Gastroesophageal sphincter (tissue), 4 donors: ENCODE data around the gene C6. TPM values are rescaled to one million over a fixed set of nuclear protein-coding genes. Genes with fewer than 3 reads are reported as not detected.
"Not testable (repeated sequence)": the region's sequence is repeated elsewhere in the genome, so short reads cannot be mapped to it uniquely, and the experiment has no call there.

Experiments used
- ATAC-seq: fragments of 150-250 bp; one replicate; pipeline ENCODE4 v1.9.1; 2016; ENCODE audit warnings: mild to moderate bottlenecking, moderate library complexity
- H3K27ac ChIP-seq, 4 donors: fragments of 200-600 bp; sonication (generic) in 3 of 4; 1 replicate in 3 of 4; 2 replicates in 1 of 4; pipeline ENCODE4 v1.5.1; 2016 to 2019
- H3K27me3 ChIP-seq: fragments of 200-600 bp; sonication (generic); one replicate; pipeline ENCODE4 v1.5.1; 2019
- H3K36me3 ChIP-seq, 2 donors: fragments of 200-600 bp; sonication (generic); one replicate each; pipeline ENCODE4 v1.5.1; 2019; ENCODE audit warnings: control low read depth in 1 of 2
- H3K4me1 ChIP-seq, 3 donors: fragments of 200-600 bp; sonication (generic); 1 replicate in 2 of 3; 2 replicates in 1 of 3; pipeline ENCODE4 v1.5.1; 2016 to 2019; ENCODE audit warnings: control low read depth in 2 of 3
- H3K4me3 ChIP-seq, 2 donors: fragments of 200-600 bp; sonication (generic); one replicate each; pipeline ENCODE4 v1.5.1; 2019; ENCODE audit warnings: mild to moderate bottlenecking in 1 of 2, moderate library complexity in 1 of 2
- H3K9me3 ChIP-seq, 3 donors: fragments of 200-600 bp; sonication (generic); one replicate each; pipeline ENCODE4 v1.5.1; 2017 to 2019; ENCODE audit warnings: control low read depth in 2 of 3
- CTCF ChIP-seq, 4 experiments: fragments of 200-600 bp in 2 of 4; fragments of 450-650 bp in 2 of 4; sonication (generic) in 1 of 4; IDR thresholded peaks; one replicate each; pipeline ENCODE4 v1.5.1; 2017 to 2019; ENCODE audit warnings: antibody characterized with exemption in 4 of 4, mild to moderate bottlenecking in 2 of 4, moderate library complexity in 2 of 4
- EP300 ChIP-seq: sonication (generic); formaldehyde crosslinking; IDR thresholded peaks from one replicate; pipeline ENCODE4 v1.6.1; 2017; ENCODE audit warnings: antibody characterized with exemption, mild to moderate bottlenecking
- POLR2A ChIP-seq, 2 donors: fragments of 450-650 bp; IDR thresholded peaks; one replicate each; pipeline ENCODE4 v1.6.1; 2017; ENCODE audit warnings: antibody characterized with exemption in 2 of 2, mild to moderate bottlenecking in 2 of 2, moderate library complexity in 1 of 2
- POLR2AphosphoS5 ChIP-seq: sonication (generic); formaldehyde crosslinking; IDR thresholded peaks from one replicate; pipeline ENCODE4 v1.6.1; 2017; ENCODE audit warnings: antibody characterized with exemption
- WGBS, 2 donors: methylation state at CpG; one replicate each; pipeline ENCODE4 v1.1.5; 2018; ENCODE audit warnings: low coverage in 1 of 2; 5-methylcytosine and 5-hydroxymethylcytosine counted together
- total RNA-seq, 4 donors: library from RNA; depleted of rRNA; stranded (reverse); fragments of >200 nt; gene quantifications; one replicate each; pipeline ENCODE4 v1.1.0, GENCODE V29; 2016

Gene C6
- total RNA-seq, 4 donors from 2014 or later: 1.7 to 9.2 (median 3.5) TPM

DNA sequence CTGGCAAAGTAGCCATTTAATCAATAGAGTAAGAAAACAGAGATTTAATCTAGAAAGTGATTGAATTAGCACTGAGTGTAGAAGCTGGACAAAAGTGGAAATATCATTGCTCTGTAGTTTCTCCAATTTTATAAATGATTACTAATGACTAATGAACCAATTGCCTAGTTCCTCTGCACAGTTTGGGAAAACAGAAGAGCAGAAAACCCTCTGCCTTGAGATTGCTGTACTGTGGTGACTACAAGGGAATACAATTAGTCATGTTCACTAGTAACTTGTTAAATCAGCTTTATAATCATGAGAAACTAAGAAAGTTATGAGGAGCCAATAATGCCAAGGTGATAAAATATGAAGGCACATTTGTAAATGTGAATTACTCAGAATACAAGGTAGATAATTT, 21.1 kb upstream of the C6 start:
- ATAC-seq: no peak

DNA sequence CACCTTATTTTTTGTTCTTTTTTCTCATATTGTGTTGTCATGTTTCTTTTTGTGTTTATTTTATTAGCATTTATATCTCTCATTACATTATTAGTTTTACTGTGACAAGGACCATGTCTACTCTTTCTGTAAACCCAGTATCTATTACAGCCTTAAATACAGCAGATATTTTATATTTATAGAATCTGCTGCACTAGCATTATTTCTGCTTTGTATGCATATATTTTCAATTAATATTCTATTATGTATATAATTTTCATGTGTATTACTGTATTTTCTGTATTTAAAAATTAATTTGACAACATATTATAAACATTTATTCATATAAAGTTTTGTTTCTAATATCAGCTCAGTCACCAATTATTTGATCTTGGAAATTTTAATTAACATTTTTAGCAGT, 19.5 kb upstream of the C6 start:
- Histone ChIP-seq H3K4me1 (no peaks in the 10 kb centered on the region), H3K9me3 (peaks cover 0 to 13% (median 0%) of the 10 kb centered on the region in 3 donors), H3K27ac (no peak overlapping the region), H3K4me3 (no peak overlapping the region), H3K27me3 (no peaks in the 10 kb centered on the region), H3K36me3 (no peaks in the 10 kb centered on the region)
- ATAC-seq: no peak
- TF ChIP-seq EP300 (no peak), POLR2A (IDR thresholded peaks at IDR 0.05) (no peak), POLR2AphosphoS5 (no peak), CTCF (IDR thresholded peaks at IDR 0.05) (no peak)

More for the DNA sequence above, 21.1 kb upstream of the C6 start:
- H3K4me3 ChIP-seq: no peak overlapping the region
- no peaks in the 10 kb centered on the region for H3K4me1 ChIP-seq
- no peak overlapping the region for H3K27ac ChIP-seq
- no peak for TF ChIP-seq POLR2A (IDR thresholded peaks at IDR 0.05)
- no peaks in the 10 kb centered on the region for H3K36me3 ChIP-seq
- H3K27me3 ChIP-seq: no peaks in the 10 kb centered on the region
- H3K9me3 ChIP-seq: peaks cover 0 to 7% (median 0%) of the 10 kb centered on the region in 3 donors

DNA sequence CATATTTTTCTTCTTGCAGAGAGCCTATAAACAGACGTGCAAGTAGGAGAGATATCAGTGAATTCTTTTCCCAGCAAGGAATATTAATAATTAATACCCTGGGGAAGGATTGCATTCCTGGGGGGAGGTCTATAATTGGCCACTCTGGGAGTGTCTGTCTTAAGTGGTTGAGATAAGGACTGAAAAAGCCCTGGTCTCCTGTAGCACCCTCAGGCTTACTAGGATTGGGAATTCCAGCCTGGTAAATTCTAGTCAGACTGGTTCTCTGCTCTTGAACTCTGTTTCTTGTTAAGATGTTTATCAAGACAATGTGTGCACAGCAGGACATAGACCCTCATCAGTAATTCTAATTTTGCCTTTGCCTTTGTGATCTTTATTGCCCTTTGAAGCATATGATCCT, 16.9 kb upstream of the C6 start:
- not testable (repeated sequence) for ATAC-seq

GRCh38 chr5:41223962-41224361, 10.6 kb upstream of the C6 start:
- no peak for ATAC-seq
- H3K9me3 ChIP-seq: peaks cover 0 to 7% (median 0%) of the 10 kb centered on the region in 3 donors
- H3K27ac ChIP-seq: no peak overlapping the region
- TF ChIP-seq POLR2AphosphoS5: no peak
- no peak for TF ChIP-seq CTCF (IDR thresholded peaks at IDR 0.05)
- TF ChIP-seq EP300: no peak
- no peak for TF ChIP-seq POLR2A (IDR thresholded peaks at IDR 0.05)
- no peaks in the 10 kb centered on the region for H3K36me3 ChIP-seq
- WGBS, 2 donors: 92 to 98% methylated on average over 2 of the region's 2 CpGs
- peaks cover 3 to 17% (median 4%) of the 10 kb centered on the region in 3 donors for H3K4me1 ChIP-seq
- H3K4me3 ChIP-seq: no peak overlapping the region
- no peaks in the 10 kb centered on the region for H3K27me3 ChIP-seq

More for the DNA sequence above, 16.9 kb upstream of the C6 start:
- not testable (repeated sequence) for H3K27ac ChIP-seq, H3K27me3 ChIP-seq, H3K4me3 ChIP-seq, H3K4me1 ChIP-seq, H3K36me3 ChIP-seq
- peaks cover 0 to 15% (median 0%) of the 10 kb centered on the region in 3 donors for H3K9me3 ChIP-seq
- WGBS, 2 donors: 25 to 67% methylated on average over 1 of the region's 1 CpG

GRCh38 chr5:41219658-41220269, 6.4 kb upstream of the C6 start:
- TF ChIP-seq CTCF (IDR thresholded peaks at IDR 0.05) (no peak), POLR2AphosphoS5 (peak; percentile 52)
- Histone ChIP-seq H3K36me3 (no peaks in the 10 kb centered on the region), H3K9me3 (no peaks in the 10 kb centered on the region), H3K4me3 (no peak overlapping the region), H3K27ac (peak overlapping the region in 2 of 4 donors; percentile 51 to 57), H3K27me3 (no peaks in the 10 kb centered on the region), H3K4me1 (peaks cover 3 to 23% (median 6%) of the 10 kb centered on the region in 3 donors)
- WGBS, 2 donors: 18 to 26% methylated on average over 2 of the region's 2 CpGs
- ATAC-seq: peak; percentile 76

DNA sequence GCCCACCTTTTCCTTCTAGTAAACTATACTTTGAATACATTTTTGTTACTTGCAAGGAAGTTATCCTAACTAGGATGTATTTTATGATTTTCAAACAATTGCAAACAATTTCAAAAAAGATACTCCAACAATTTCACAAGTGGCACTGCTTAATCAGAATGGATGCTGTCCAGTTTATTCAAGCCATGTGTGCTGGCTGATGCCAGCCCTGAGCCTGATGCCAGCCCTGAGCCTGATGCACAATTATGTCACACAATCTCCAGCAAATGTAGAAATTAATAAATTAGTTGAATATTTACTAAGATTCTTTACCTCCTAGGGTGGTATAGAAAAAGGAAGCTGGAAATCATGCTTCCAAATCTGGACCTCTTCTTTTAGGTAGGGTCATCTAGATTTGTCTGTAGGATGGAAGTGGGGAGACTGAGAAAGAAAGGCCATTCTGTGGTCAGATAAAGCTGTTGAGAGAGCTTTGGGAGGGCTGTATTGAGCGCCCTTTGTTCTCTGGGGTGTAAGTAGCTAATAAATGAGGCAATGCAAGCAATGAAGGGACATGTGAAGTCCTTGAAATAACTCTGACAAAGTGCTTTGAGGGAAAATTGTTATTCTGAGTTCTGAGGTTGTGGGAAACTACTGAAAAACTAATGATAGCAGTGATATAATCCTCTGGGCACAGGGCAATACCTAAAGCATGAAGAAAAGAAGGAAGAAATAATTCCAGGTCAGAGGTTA, 5.8 kb upstream of the C6 start:
- Histone ChIP-seq H3K4me1 (peaks cover 3 to 23% (median 6%) of the 10 kb centered on the region in 3 donors), H3K36me3 (no peaks in the 10 kb centered on the region), H3K27ac (peak overlapping the region in 3 of 4 donors; percentile 51 to 65 (median 57)), H3K9me3 (no peaks in the 10 kb centered on the region), H3K27me3 (no peaks in the 10 kb centered on the region), H3K4me3 (no peak overlapping the region)
- WGBS, 2 donors: 50 to 64% methylated on average over 1 of the region's 1 CpG
- ATAC-seq: no peak
- TF ChIP-seq POLR2A (IDR thresholded peaks at IDR 0.05) (no peak), CTCF (IDR thresholded peaks at IDR 0.05) (no peak), POLR2AphosphoS5 (no peak), EP300 (no peak)
